NCI-H748 treated with DMSO at 0.1 percent for 48 hours (cell line): ENCODE measurements around the gene OR8A1.
A peak's percentile ranks its signal among the peaks of the same experiment; 100 is the strongest.

ENCODE experiments used
- DNase-seq: peaks from one replicate; lab custom pipeline; 2025; lab: John Stamatoyannopoulos, UW

OR8A1 gene

DNA sequence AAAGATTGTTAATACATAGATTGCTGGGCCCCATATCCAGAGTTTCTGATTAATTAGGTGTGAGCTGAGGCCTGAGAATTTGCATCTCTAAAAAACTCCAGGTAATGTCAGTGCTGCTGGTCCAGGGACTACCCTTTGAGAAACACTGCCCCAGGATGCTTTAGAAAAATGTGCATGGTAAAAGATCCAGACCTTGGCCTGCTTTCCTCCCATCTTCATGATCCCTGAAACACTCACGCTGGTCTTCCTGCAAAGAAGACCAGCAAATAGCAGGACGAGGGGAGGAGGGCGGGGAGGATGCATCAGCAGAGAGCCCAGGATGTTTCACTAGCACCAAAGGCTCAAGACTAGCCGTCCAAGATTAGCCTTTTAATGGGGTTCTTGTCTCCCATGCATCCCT, at the start of gene OR8A1:
TSS of gene OR8A1 (plus strand) at position 301 of the 400 bp plus-strand sequence. CDS start 123 bp downstream, outside the sequence.
- no peak for DNase-seq

- no peak for DNase-seq
These were observed 49.3 kb upstream of the OR8A1 start for GRCh38 chr11:124520550-124520854.

DNA sequence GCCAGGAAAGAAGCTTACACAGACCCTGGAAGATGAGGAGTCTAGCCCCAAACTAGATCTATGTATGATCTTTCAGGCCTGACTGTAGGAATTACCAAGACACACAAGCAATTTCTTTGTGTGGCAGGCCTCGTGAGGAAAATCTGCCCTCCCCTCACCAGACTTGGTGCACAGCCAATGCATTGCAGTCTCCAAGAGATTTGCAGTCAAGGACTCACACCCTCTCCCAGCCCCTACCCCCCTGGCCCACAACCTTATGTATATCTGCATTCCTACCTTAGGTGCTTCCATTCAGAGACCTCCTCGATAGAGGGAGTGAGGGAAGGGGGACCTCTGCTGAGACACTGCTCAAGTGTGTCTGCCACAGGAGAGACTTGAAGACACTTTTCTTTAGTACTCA, 36.2 kb upstream of the OR8A1 start:
- no peak for DNase-seq

- DNase-seq, result no peak
These were observed 35.7 kb upstream of the OR8A1 start for GRCh38 chr11:124534051-124534450.

DNA sequence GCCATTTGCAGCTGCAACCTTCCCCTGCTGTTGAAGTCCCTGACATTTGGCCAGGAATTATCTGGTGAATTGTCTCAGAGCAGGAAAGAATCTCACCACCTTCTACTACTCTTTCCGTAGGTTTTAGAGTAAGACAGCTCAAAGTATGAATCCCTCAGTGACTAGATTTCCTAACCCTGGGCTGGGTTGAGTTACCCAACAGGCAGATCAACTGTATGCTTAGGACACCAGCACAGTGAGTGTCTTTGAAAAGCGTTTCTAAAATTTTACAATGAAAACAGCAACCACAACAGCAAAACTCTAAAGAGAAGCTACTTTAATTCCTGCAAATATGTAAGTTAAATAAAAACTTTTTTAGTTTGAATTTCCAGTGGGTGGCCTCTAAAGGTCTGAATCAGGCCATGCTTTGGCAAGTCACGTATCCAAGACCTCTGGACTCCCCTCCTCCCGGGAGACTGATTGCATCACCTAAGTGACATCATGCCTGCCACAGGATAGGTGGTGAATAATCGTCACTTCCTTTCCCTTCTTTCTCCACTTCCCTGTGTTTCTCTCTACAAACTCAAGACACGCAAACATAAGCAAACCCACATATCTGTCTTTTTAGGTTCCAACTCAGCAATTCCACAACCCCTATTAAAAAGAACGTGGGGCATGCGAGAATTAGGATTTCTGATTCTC, 34.1 kb upstream of the OR8A1 start:
- no peak for DNase-seq

DNA sequence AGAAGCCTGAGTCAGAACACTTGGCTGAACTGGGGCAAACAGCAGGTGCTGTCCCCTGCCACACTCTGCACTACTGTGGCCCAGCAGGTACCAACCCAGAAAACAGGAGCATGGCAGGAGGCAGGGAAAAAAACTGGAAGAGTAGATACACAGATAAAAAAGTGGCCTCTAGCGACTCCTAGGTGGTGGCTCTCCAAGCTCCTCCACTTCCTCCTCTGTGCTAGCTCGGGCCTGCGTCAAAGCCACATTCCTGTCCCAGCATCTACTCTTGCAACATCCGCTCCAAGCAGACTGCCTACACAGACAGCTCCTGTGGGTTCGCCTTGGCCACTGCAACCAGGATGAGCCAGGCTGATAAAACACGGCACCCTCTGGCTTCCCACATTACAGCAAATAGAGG, 33.3 kb upstream of the OR8A1 start:
- no peak for DNase-seq

- DNase-seq, result no peak
These were observed 31.8 kb upstream of the OR8A1 start for GRCh38 chr11:124538019-124538418.

DNA sequence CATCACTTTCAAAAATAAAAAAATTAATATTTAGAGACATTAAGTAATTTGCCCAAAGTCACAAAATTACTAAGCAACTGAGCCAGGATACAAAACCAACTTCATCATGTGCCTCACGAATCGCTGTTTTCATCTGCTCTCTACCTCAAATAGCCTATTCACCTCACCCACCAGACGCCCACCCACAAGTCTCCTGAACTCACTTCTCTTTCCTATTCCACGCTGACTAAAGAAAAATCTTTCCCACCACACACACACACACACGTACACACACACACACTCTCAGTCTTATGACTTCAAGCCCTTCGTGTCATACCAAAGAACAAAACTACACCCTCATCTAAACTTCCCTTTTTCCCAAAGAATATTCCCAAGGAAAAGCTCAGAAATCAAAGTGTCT, 28.6 kb upstream of the OR8A1 start:
- DNase-seq, result no peak

DNA sequence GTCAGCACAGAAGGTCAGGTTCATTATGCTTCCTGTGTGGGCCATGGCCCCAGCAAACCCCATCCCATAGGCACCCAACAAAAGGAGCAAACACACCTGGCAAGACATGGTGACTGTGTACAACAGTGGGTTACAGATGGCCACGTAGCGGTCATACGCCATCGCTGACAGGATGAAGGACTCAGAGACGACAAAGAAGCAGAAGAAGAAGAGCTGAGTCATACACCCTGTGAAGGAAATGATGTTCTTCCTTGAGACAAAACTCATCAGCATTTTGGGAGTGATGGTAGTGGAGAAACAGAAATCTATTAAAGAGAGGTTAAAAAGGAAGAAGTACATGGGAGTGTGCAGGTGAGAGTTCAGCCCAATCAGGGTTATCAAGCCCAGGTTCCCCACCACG, 26.7 kb upstream of the OR8A1 start:
- no peak for DNase-seq

GRCh38 chr11:124543554-124543953, 26.2 kb upstream of the OR8A1 start, which contains the start of gene OR8B12:
Gene OR8B12 (minus strand): TSS chr11:124543654. CDS start chr11:124543654, 0 bp downstream.
- DNase-seq, result no peak

DNA sequence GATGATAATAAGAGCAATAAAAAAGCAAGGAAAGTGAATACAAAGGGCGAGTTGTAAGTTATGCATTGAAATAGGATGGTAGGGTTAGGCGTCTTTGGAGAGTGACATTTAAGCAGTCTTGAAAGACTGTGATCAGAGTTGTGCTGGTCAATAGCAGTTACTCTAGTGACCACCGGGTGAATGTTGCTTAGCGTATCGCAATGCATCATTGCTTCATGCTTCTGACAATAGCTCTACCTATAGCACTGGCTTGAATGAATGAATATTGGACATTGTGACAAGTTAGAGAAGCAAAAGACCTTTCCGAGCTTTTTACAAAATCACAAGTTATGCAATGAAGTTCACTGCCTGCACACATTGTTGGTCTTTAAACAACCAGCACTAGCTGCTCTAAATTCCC, 18.6 kb upstream of the OR8A1 start:
- DNase-seq, result no peak

DNA sequence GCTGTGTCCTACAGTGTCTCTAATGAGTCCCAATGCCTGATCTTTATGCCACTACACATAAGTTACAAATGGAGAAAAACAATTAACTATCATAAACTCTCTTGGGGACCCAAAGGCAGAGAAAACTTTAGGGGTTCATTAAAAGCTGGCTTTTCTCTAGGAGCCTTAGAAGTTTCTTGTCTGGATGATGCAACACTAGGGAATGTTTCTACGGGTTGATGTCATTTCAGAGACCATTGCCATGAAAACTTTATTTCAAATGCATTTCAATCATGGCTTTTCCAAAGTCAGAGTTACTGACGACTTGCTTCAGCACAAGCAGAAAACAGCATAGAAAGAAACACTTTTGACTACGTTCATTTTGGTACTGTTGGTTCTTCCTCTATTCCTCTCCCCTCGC, 17.8 kb upstream of the OR8A1 start:
- no peak for DNase-seq

GRCh38 chr11:124556828-124557227, 13.0 kb upstream of the OR8A1 start:
- DNase-seq, result no peak

DNA sequence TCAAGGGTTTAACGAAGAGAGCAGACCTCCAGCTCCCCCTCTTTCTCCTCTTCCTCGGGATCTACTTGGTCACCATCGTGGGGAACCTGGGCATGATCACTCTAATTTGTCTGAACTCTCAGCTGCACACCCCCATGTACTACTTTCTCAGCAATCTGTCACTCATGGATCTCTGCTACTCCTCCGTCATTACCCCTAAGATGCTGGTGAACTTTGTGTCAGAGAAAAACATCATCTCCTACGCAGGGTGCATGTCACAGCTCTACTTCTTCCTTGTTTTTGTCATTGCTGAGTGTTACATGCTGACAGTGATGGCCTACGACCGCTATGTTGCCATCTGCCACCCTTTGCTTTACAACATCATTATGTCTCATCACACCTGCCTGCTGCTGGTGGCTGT, 363 bp downstream of the OR8A1 start:
- no peak for DNase-seq

- no peak for DNase-seq
These were observed 8.1 kb downstream of the OR8A1 start for GRCh38 chr11:124577716-124578427.

DNA sequence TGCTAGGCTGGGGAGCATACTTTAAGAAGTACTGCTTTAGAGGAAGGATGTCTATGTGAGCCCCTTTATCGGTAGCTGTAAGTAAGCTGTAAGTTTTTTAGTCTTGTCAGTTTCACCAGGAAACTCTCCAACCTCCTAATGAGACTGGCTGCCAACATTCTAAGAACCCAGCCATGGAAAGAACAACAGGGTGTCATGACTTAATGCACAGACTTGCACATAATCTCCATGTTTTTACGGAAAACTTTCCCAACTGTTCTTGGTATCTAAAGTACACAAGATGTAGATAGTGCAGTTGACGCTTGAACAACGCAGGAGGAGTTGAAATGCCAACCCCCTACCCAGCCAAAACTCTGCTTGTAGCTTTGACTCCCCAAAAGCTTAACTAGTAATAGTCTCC, 9.0 kb downstream of the OR8A1 start:
- no peak for DNase-seq

- peak; percentile 35 for DNase-seq
These were observed 12.0 kb downstream of the OR8A1 start for GRCh38 chr11:124581817-124582216.

- DNase-seq, result no peak
These were observed 12.8 kb downstream of the OR8A1 start for GRCh38 chr11:124582565-124582964.

DNA sequence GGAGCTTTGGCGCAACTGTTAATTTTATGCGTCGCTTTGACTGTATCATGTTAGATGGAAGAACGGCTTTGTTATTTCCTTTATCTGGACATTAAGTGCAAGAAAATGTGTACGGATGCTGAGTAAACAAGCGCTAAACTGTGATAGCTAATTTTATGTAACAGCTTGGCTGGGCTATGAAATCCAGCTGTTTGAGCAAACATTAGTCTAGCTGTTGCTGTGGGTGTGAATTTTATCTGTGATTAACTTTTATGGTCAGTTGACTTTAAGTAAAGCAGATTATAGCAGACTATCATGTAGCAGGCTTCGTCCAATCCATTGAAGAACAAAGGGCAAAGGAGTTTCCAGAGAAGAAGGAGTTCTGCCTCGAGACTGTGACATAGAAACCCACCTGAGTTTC, 14.0 kb downstream of the OR8A1 start:
- DNase-seq, result peak; percentile 75

- DNase-seq, result no peak
These were observed 15.0 kb downstream of the OR8A1 start for GRCh38 chr11:124584681-124585372.

- DNase-seq, result peak; percentile 1
These were observed 16.6 kb downstream of the OR8A1 start for GRCh38 chr11:124586238-124586860.

DNA sequence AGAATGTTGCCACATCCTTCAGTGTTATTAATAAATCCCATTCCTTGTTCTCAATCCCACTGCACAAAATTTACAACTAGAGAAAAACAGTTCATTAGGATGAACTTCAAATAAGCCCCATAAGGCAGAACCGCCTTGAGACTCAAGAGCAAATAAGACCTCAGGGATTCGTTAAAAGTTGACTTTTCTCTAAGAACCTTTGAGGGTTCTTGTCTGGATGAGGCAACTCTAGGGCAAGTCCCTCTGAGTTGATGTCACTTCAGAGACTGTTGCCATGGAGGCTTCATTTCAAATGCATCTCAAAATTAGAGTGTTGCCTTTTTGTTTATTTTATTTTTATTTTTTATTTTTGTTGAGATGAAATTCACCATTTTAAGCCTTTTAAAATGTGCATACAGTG, 21.6 kb downstream of the OR8A1 start:
- DNase-seq, result no peak

GRCh38 chr11:124592627-124593026, 22.8 kb downstream of the OR8A1 start:
- DNase-seq, result no peak
